ENCODE results near the gene ID2.

Gene ID2

GRCh38 chr2:8648441-8649213 is 33.2 kb upstream of the ID2 start:
- in situ Hi-C loops (cut with MboI; ENCODE audit: low sequenced_read_pairs, unreplicated experiment) = no loop called here
- TF ChIP-seq CTCF (IDR thresholded peaks at IDR 0.05; ENCODE audit: borderline replicate concordance, control extremely low read depth, extremely low read depth, insufficient read depth, missing control alignments) = no peak
- no peak for DNase-seq (ENCODE audit: low spot score)

- in situ Hi-C loops (cut with MboI; ENCODE audit: low sequenced_read_pairs, unreplicated experiment) = no loop called here
- TF ChIP-seq CTCF (IDR thresholded peaks at IDR 0.05; ENCODE audit: borderline replicate concordance, control extremely low read depth, extremely low read depth, insufficient read depth, missing control alignments) = no peak
- no peak for DNase-seq (ENCODE audit: low spot score)
Measured at GRCh38 chr2:8649718-8650117, 32.1 kb upstream of the ID2 start.

GRCh38 chr2:8650256-8650655 is 31.6 kb upstream of the ID2 start:
- no peak for DNase-seq (ENCODE audit: low spot score)
- TF ChIP-seq CTCF (IDR thresholded peaks at IDR 0.05; ENCODE audit: borderline replicate concordance, control extremely low read depth, extremely low read depth, insufficient read depth, missing control alignments) = no peak
- in situ Hi-C loops (cut with MboI; ENCODE audit: low sequenced_read_pairs, unreplicated experiment) = no loop called here

GRCh38 chr2:8652774-8653426 is 29.0 kb upstream of the ID2 start:
- TF ChIP-seq CTCF (IDR thresholded peaks at IDR 0.05; ENCODE audit: borderline replicate concordance, control extremely low read depth, extremely low read depth, insufficient read depth, missing control alignments) = no peak
- in situ Hi-C loops (cut with MboI; ENCODE audit: low sequenced_read_pairs, unreplicated experiment) = no loop called here

GRCh38 chr2:8653485-8653884 is 28.4 kb upstream of the ID2 start:
- in situ Hi-C loops (cut with MboI; ENCODE audit: low sequenced_read_pairs, unreplicated experiment) = no loop called here
- DNase-seq (ENCODE audit: low spot score) = no peak
- no peak for TF ChIP-seq CTCF (IDR thresholded peaks at IDR 0.05; ENCODE audit: borderline replicate concordance, control extremely low read depth, extremely low read depth, insufficient read depth, missing control alignments)

More at GRCh38 chr2:8652774-8653426, 29.0 kb upstream of the ID2 start:
- DNase-seq (ENCODE audit: low spot score) = no peak

GRCh38 chr2:8654041-8654440 is 27.8 kb upstream of the ID2 start:
- TF ChIP-seq CTCF (IDR thresholded peaks at IDR 0.05; ENCODE audit: borderline replicate concordance, control extremely low read depth, extremely low read depth, insufficient read depth, missing control alignments) = no peak
- in situ Hi-C loops (cut with MboI; ENCODE audit: low sequenced_read_pairs, unreplicated experiment) = no loop called here
- DNase-seq (ENCODE audit: low spot score) = no peak

Data from GM13976 (cell line).